Measurements from ENCODE around the gene PIK3C2A. TPM values are rescaled to one million over a fixed set of nuclear protein-coding genes. Genes with fewer than 3 reads are reported as not detected.

The PIK3C2A gene
- polyA plus RNA-seq, 4 donors = 38.5 to 72.1 (median 66.6) TPM

DNA sequence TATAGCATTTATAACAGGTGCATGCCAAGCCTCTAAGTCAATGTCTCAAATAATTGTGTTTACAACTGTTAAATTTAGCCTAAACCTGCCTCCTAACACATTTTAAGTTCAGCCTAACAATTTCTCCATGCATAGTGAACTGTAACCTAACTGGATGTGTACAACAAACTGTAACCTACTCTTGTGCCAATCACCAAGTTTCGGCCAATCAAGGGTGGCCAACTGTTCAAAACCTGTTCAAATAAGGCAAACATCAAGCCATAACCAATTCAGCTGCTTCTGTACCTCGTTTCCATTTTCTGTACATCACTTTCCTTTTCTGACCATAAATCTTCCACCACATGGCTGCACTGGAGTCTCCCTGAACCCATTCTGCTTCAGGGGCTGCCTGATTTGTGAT, 45.4 kb downstream of the PIK3C2A start:
- DNase-seq (ENCODE audit: low read depth in 4 of 4, low spot score in 3 of 4) = no peak

DNA sequence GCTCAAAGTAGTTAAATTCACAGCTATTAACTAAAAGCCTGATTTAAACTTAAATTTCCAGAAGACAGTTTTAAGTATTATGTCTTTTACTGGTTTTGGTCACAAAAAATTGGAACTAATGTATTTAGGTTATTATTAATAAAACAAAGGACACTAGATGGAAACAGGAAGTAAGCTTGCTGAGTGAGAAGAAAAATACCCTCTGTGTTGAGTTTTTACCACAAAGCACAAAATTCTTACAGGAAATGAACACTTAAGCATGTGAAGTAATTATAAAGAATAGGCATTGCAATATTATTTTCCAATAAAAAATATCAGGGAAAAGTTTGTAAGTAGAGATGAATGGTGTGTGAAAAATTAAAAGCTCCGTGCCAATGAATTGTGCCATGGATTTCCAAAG, 46.3 kb downstream of the PIK3C2A start:
- DNase-seq (ENCODE audit: low read depth in 4 of 4, low spot score in 3 of 4) = no peak

- DNase-seq (ENCODE audit: low read depth in 4 of 4, low spot score in 3 of 4) = no peak
These were observed 48.3 kb downstream of the PIK3C2A start for GRCh38 chr11:17159441-17159840.

Other genes starting within 250 kb of the PIK3C2A start
- 10 to 100 TPM in 3 of 4 donors, 1 to 10 TPM in 1; 5.4 to 55.4 (median 47.2) TPM for gene PLEKHA7, start 193.6 kb downstream of the PIK3C2A start, polyA plus RNA-seq (ENCODE audit: insufficient read length in 4 of 4)
- gene RPS13, start 130.3 kb downstream of the PIK3C2A start, polyA plus RNA-seq (ENCODE audit: insufficient read length in 4 of 4) = 1,000 to 10,000 TPM; 1,142 to 1,416 (median 1,340) TPM
- gene NUCB2, start 68.8 kb upstream of the PIK3C2A start, polyA plus RNA-seq (ENCODE audit: insufficient read length in 4 of 4) = 100 to 1,000 TPM in 2 of 4 donors, 10 to 100 TPM in 2; 60.6 to 138 (median 101) TPM
- gene NCR3LG1, start 143.8 kb upstream of the PIK3C2A start, polyA plus RNA-seq (ENCODE audit: insufficient read length in 4 of 4) = 1 to 10 TPM in 3 of 4 donors, under 1 TPM in 1; 0.64 to 1.6 (median 1.2) TPM
- 1 to 10 TPM in 3 of 4 donors, under 1 TPM in 1; 0.23 to 2.8 (median 2.2) TPM for gene KCNJ11, start 180.7 kb upstream of the PIK3C2A start, polyA plus RNA-seq (ENCODE audit: insufficient read length in 4 of 4)